Activated CD4-positive, CD25-positive, alpha-beta regulatory T cell treated with anti-CD3 and anti-CD28 coated beads, Interleukin-2, amount 50 U/mL, for 16 hours (primary cell): Measurements from ENCODE around the gene BLM.

Experiments
- DNase-seq: peaks from one replicate; pipeline ENCODE4 v3.0.0-alpha.2; 2020; ENCODE audit warnings: low read depth, low spot score

The BLM gene

DNA sequence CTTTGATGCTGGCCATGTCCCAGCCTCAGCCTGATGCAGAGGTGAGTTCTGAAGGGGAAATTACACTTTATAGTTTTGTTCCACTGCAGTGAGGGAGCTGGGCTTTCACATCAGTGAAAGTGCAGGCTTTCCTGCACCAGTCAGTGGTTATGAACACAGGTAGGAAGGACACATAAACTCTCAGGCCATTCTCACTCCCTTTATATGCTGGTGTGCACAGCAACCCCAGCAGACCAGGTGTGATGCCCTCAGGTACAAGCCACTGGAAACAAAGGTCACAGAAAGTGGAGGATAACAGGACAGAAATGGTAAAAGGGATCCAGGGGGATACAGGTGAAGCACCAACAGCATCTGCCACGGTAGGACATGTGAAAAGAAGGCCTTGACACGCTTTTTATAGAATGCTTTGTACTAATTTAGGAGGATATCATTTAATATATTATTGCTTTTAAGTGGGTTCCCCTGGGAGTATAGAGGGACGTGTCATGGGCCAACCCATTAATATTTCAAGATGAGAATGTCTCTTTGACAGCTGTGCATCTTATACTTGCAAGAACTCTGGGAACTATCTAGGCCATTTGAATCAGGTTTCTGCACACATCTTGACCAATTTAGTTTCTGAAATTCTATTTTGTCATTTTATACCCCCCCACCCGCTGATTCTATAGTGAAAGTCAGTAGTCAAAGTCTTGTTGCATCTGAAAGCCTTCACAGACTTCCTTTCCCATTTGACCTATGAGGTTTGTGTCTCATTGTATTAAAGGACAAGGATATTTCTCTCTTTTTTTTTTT lies 25.0 kb upstream of the BLM start:
- DNase-seq: no peak

DNA sequence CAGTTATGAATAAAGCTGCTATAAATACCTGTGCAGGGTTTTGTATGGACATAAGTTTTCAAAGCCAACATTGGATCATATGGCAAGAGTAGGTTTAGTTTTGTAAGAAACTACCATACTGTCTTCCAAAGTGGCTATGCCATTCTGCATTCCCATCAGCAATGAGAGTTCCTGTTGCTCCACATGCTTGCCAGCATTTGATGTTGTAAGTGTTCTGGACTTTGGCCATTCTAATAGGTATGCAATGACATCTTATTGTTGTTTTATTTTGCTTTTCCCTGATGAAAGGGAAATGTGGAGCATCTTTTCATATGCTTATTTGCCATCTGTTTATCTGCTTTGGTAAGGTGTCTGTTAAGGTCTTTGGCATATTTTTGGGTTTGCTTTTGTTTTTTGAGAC lies 22.2 kb upstream of the BLM start:
- no peak for DNase-seq

DNA sequence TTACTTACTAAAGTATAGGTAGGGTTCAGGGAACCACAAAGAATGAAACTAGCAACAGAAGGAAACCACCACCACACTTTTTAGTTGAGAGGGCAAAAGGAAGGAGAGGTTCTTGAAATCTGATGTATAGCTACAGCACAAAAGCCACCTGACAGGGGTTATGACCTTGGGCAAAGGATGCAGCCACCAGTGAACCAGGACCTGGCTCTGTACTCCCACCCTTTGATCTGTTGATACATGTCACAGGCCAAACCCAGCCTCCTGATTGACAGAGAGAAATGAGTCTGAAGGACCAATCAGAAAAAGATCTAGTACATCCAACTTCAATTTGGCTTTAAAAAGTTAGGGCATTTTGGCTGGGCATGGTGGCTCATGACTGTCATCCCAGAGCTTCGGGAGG lies 20.0 kb upstream of the BLM start:
- no peak for DNase-seq

DNA sequence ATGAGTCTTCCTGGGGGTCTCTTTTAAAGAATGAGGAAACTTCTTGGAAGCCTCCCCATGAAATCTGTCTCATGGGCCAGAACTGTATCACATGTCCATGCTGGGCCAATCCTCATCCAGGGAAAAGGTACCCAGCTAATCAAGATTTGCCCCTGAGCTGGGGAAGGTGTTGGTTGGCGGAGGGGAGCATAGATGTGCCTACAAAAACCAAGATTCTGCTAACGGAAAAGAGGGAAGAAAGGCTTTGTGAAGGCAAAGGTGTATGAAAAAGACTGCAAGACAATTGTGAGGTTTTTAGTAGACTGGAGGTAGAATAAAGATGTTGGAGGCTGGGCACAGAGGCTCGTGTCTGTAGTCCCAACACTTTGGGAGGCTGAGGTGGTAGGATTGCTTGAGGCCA lies 18.5 kb upstream of the BLM start:
- no peak for DNase-seq

DNA sequence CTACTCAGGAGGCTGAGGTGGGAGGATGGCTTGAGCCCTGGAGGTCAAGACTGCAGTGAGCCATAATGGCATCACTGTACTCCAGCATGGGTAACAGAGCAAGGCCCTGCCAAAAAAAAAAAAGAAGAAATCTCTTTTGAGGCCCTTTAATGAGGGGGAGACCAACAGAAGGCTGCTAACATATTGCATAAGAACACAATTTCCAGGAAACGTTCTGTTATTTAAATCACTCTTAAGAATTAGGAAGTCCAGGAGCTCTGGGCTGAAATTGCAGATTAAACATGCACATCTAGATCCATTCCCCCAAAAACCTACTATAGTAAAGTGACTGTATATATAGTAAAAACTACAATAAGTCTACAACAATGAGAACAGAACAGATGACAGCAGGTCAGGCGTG lies 16.1 kb upstream of the BLM start:
- no peak for DNase-seq

DNA sequence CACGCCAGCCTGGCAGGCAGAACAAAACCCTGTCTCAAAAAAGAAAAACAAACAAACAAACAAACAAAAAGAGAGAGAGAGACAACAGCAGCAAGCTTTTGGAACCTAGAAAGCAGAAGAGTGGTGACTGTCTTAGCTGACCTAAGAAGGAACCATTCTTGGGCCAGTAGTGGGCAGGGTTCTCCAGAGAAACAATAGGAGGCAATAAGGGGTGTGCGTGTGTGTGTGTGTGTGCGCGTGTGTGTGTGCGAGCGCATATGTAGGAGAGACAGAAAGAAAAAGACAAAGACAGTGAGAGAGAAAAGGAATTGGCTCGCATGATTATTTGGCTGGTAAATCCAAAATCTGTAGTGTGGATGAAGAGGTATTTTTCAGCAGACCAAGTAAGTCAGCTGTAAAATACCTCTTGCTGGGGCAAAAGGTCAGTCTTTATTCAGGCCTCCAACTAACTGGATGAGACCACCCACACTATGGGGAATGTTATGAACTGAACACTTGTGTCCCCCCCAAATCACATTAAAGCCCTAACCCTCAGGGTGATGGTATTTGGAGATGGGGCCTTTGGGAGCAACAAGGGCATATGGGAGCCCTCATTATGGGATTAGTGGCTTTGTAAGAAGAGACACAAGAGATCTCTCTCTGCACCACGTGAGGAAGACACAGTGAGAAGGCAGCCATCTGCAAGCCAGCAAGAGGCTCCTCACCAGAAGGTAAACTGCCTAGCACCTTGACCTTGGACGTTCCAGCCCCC lies 15.1 kb upstream of the BLM start:
- no peak for DNase-seq

DNA sequence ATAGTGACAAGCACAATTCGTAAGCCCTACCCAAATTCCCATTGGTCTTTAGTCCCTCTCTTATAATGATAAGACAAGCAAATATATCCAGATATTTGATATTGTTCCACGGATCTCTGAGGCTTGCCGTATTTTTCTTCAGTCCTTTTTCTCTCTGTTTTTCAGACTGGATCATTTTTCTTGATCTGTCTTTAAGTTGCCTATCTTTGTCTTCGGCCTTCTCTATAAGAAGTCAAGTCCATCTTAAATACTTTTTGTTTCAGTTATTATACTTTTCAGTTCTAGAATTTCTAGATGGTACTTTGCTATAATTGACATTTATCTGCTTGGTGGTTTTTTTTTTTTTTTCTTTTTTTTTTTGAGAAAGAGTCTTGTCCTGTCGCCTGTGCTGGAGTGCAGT lies 13.7 kb upstream of the BLM start:
- DNase-seq: no peak

DNA sequence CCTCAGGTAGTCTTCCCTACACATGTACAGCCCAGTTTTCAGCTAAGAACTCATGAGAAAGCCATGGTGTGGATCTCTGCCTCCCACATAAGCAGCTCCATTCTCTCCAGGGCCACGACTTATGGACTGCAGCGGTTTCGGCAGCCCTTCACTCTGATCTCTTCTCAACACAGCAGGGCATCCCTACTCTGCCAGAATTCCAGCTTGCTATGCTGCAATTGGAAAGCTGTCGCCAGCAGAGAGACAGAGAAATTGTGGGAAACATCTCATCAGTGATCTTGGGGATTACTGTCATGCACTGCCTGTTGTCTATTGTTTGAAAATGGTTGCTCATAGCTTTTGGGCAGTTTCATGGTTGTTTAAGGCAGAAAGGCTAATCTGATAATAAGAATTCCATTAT lies 11.9 kb upstream of the BLM start:
- DNase-seq: no peak

DNA sequence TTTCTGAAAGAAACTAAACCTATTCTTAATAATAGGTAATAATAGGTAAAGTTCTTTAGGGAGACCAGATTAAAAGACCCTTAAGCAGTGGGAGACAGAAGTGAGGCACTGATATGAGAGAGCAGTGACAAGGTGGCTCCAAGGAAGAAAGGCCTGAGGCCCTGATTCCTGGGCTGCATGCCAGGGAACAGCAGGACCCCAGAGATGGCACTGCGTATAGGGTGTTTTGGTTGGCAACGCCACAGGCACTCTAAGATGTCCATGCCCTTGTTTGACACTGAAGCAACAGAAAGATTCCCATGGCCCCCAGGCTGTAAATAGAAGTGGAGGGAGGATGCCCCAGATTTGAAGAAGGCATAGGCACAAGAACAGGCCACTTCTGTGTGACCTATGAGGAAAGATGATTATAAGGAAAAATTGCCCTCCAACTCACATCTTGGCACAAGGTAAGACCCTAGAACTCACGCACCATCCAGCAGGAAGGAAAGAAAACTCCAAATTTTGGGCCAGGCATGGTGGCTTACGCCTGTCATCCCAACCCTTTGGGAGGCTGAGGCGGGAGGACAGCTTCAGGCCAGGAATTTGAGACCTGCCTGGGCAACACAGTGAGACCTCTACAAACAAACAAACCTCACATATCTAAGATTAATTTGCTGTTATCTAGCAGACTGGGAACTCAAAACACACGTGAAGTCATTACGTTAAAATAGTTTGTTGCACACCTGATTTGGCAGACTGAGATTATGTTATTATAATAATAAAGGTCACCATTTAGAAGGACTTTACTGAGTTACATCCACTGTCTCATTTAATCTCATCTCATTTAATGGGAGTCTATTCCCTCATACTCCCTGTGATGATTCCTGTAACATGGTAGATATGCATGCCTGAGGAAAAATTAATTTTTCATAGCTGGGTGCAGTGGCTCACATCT lies 10.5 kb upstream of the BLM start:
- no peak for DNase-seq

DNA sequence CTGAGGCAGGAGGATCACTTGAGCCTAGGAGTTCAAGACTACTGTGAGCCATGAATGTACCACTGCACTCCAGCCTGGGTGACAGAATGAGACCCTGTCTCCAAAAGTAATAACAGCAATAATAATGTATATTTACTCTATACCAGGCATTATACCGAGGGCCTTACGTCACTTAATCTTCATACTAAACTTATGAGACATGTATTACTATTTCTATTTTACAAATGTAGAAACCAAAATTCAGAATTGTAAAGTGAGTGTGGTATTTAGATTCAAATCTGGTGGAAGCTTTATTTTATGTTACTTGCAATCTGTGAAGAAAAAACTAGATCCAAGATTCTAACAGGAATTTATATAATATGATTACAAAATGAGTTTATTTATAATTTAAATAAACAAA lies 9.7 kb upstream of the BLM start:
- DNase-seq: no peak

DNA sequence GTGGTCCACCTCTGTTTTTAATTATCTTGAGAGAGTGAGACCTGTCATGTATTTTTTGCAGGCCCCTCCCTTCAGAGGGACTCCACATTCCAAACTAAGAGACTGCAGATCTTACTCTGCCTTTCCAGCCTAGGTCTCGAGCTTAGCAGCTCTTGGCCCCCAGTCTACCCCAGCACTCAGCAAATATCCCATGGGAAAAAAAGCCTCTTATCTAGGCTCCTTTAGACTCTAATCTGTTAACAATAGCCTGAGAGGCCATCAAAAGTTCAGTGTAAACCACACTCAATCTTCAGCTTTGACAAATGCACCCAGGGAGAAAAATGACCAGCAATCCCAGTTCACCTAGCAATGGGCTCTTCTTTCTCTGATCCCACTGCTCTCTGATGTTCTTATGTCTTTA lies 8.6 kb upstream of the BLM start:
- no peak for DNase-seq

DNA sequence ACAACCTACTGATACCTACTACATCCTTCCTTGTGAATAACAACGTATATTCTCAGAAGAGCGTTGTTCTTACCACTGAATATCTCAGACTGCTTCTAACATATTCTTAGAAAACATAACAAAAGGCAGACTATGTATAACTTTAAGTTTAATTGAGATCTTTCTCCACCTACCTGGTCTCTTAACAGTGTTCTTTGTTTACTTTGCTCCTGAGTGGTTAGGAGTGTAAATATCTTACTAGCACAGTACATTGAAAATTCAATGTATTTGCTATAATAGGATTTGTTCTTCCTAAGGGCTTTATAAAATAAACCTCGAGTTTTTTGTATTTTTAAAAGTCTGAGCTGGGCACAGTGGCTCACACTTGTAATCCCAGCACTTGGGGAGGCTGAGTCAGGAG lies 7.9 kb upstream of the BLM start:
- no peak for DNase-seq

DNA sequence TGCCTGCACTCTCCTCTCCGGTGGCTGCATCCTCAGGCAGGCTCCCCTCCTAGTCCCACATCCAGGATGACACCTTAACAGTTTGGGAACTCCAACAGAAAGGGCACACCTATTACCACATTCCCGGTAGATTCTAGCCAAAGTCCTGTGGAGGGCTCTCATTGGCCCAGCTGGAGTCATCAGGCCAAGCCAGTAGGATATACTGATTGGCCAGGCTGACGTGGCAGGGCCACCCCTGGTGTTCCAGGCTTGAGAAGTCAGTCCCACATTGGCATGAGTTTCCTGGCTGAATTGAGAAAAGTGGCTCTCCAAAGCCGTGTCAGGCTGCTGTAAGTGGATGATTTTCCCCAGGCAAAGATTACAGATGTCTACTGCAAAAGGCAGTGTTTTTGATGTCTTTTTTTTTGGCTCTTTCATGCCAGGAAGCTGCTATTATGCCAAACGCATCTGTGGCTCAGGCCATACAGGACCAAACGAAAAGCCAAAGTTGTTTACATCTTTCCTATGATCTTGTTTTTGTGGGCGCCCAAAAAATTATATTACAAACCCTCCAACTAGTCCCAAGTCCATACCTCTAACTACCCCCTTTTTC lies 6.6 kb upstream of the BLM start:
- DNase-seq: no peak

DNA sequence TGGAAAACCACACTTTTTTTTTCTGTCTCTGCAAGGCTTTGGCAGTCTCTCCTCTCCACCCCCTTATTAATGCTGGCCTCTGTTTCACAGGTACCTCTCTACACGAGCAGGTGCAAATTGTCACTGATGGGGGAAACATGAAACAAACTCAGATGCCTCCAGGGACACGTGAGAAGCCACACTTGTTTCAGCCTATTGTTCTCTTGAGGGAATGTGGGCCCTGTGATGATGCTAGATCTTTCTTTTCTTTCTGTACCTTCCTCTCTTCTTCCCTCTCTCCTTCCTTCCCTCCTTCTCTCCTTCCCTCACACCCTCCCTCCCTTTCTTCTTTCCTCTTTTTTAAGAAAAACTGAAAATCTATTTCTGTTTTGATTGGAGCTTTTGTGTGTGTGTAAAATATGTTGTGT lies 5.7 kb upstream of the BLM start:
- DNase-seq: no peak

DNA sequence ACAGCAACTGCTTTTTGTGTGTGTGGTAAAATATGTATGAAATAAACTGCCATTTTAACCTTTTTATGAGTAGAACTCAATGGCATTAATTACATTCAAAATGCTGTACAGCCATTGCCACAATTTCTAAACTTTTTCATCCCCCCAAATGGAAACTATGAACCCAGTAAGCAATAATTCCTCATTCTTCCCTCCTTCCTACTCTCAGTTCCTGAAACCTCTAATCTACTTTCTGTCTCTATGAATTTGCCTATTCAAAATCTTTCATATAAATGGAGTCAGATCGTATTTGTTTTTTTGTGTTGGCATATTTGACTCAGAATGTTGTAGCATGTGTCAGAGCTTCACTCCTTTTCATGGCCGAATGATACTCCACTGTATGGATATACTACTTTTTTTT lies 5.3 kb upstream of the BLM start:
- DNase-seq: no peak

DNA sequence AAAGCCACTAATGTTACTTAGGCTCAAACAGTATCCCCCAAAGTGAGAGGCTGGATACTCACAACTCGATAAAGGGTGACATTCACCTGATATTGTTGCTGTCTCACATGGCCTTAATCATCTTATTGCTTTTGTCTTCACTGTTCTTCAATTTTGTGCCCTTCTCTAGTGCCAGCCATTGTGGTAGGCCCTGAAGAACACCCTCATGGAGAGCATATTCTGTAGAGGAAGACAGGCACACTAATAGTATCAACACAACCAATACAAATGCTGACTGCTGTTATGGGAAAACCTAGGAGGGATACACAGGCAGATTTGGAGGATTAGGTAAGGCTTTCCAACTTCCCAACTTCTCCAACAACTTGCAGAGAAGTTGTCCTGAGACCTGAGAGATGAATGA lies 4.1 kb upstream of the BLM start:
- no peak for DNase-seq

DNA sequence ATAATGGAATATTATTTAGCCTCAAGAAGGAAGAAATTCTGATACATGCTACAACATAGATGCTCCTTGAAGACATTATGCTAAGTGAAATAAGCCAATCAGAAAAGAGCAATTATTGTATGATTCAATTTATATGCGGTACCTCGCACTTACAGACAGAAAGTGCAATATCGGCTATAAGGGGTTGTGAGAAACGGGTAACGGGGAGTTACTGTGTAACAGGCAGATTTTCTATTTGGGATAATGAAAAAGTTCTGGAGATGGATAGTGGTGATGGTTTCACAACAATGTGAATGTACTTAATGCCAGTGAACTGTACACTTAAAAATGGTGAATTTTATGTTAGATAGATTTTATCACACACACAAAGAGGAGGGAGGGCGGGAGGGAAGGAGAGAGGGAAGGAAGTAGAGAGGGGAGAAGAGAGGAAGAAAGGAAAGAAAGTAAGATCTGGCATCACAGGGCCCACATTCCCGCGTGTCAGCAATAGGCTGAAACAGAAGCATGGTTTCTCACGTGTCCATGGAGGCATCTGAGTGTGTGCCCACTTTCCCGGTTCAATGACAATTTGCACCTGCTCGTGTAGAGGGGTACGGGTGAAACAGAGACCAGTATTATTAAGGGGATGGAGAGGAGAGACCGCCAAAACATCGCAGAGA lies 700 bp upstream of the BLM start:
- no peak for DNase-seq

DNA sequence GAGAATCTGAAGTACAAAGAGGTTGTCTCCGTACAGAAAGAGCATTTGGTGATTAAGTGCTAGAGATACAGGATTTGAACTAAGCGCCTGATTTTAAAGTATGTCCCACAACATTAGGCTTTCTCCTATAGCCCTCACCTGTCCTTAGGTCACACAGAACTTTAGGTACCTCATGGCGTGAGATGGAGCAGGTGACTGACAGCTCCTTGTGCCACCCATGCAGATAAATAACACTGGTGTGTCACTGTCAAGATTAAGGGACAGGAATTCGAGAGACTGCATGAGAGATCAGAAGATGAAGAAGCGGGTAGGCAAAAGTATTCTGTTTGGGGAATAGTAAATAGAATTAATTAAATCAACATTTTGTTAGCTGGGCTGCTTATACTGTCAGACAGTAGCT lies 1.1 kb downstream of the BLM start:
- no peak for DNase-seq

DNA sequence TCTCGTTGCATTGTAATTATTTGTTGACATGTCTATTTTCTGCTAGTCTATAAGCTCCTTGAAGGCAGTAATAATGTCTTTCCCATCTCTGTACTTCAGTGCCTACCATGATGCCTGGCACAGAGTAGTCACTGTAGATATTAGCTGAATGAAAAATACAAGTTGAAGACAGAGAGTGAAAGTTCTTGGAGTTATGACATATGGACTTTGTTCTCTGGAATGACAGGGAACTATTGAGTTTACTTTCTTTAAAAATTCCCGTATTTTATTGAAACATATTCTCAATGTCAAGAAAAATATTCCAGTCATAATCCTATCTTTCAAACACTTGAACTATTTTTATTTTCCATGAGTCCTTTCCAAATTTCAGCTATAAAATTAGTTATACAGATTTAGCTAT lies 3.0 kb downstream of the BLM start:
- DNase-seq: no peak

DNA sequence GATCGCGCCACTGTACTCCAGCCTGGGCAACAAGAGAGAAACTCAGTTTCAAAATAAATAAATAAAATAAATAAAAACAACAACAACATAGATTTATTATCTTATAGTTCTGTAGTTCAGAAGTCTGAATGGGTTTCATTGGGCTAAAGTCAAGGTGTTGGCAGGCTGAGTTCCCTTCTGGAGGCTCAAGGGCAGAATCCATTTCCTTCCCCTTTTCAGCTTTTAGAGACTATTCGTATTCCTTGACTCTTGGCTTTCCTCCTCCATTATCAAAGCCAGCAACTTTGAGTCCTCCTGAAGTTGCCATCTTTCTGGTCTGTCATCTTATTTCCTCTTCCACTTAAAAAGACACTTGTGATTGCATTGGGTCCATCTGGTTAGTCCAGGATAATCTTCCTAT lies 12.1 kb downstream of the BLM start:
- no peak for DNase-seq

DNA sequence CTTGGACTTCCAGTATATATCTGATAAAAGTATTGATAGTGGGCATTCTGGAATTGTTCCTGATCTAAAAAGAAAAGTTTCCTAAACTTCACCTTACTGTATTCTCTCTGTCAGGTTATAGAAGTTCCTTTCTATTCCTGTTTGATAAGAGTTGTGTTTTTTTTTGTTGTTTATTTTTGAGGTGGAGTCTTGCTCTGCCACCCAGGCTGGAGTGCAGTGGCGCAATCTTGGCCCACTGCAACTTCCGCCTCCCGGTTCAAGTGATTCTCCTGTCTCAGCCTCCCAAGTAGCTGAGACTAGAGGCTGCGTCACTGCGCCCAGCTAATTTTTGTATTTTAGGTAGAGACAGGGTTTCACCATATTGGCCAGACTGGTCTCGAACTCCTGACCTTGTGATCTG lies 13.1 kb downstream of the BLM start:
- DNase-seq: no peak
